ENCODE data around the gene SEPTIN8.

Gene SEPTIN8

GRCh38 chr5:132774896-132775295 lies 2.1 kb downstream of the SEPTIN8 start:
- no peak for TF ChIP-seq CTCF (conservative IDR thresholded peaks at IDR 0.05; ENCODE audit: low read depth, low read length)
- Histone ChIP-seq H2AFZ (ENCODE audit: low read depth) (no peak overlapping the region), H3K9ac (no peak overlapping the region), H3K4me1 (ENCODE audit: low read depth, poor library complexity, severe bottlenecking) (peaks cover 38% of the 10 kb centered on the region), H3K4me2 (no peak overlapping the region), H3K79me2 (ENCODE audit: insufficient read depth, low read depth) (peaks cover 4% of the 10 kb centered on the region; the same call in 1 of the 2 replicates), H3K36me3 (ENCODE audit: insufficient read depth) (no peaks in the 10 kb centered on the region), H3K27me3 (ENCODE audit: insufficient read depth, low read depth) (no peaks in the 10 kb centered on the region), H3K4me3 (IDR thresholded peaks at IDR 0.05; ENCODE audit: insufficient read depth, low read depth, low read length) (no peak overlapping the region), H3K27ac (no peak overlapping the region), H4K20me1 (ENCODE audit: insufficient read depth) (no peaks in the 10 kb centered on the region)

DNA sequence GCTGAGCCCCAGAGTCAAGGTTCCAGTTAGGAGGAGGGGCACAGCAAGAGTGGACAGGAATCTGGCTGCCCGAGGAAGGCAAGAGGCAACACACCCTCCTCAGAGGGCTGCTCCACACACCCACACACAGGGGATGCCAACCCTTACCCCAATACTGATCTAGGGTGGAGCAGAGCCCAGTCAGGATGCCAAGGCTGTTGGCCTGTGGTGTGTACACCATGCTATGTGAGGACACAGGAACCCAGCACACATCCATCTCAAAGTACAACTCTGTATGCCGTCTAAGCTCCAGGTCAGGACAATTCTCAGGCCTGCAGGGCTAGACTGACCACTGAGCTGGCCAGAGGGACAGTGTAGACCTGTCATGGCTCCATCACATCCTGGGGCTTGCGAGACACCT lies 2.6 kb downstream of the SEPTIN8 start:
- no peak for TF ChIP-seq CTCF (conservative IDR thresholded peaks at IDR 0.05; ENCODE audit: low read depth, low read length)
- Histone ChIP-seq H3K9ac (no peak overlapping the region), H4K20me1 (ENCODE audit: insufficient read depth) (no peaks in the 10 kb centered on the region), H3K4me2 (no peak overlapping the region), H3K4me1 (ENCODE audit: low read depth, poor library complexity, severe bottlenecking) (peaks cover 36% of the 10 kb centered on the region), H2AFZ (ENCODE audit: low read depth) (no peak overlapping the region), H3K36me3 (ENCODE audit: insufficient read depth) (no peaks in the 10 kb centered on the region), H3K4me3 (IDR thresholded peaks at IDR 0.05; ENCODE audit: insufficient read depth, low read depth, low read length) (no peak overlapping the region), H3K27me3 (ENCODE audit: insufficient read depth, low read depth) (no peaks in the 10 kb centered on the region), H3K27ac (no peak overlapping the region), H3K79me2 (ENCODE audit: insufficient read depth, low read depth) (peaks cover 4% of the 10 kb centered on the region; the same call in 1 of the 2 replicates)

GRCh38 chr5:132773601-132774355 lies 3.3 kb downstream of the SEPTIN8 start:
- Histone ChIP-seq H3K27me3 (ENCODE audit: insufficient read depth, low read depth) (no peaks in the 10 kb centered on the region), H4K20me1 (ENCODE audit: insufficient read depth) (no peaks in the 10 kb centered on the region), H3K4me2 (no peak overlapping the region), H3K4me3 (IDR thresholded peaks at IDR 0.05; ENCODE audit: insufficient read depth, low read depth, low read length) (no peak overlapping the region), H2AFZ (ENCODE audit: low read depth) (no peak overlapping the region), H3K79me2 (ENCODE audit: insufficient read depth, low read depth) (peaks cover 4% of the 10 kb centered on the region; the same call in 1 of the 2 replicates), H3K27ac (no peak overlapping the region), H3K36me3 (ENCODE audit: insufficient read depth) (no peaks in the 10 kb centered on the region), H3K4me1 (ENCODE audit: low read depth, poor library complexity, severe bottlenecking) (peaks cover 31% of the 10 kb centered on the region), H3K9ac (no peak overlapping the region)
- TF ChIP-seq CTCF (conservative IDR thresholded peaks at IDR 0.05; ENCODE audit: low read depth, low read length), result no peak

DNA sequence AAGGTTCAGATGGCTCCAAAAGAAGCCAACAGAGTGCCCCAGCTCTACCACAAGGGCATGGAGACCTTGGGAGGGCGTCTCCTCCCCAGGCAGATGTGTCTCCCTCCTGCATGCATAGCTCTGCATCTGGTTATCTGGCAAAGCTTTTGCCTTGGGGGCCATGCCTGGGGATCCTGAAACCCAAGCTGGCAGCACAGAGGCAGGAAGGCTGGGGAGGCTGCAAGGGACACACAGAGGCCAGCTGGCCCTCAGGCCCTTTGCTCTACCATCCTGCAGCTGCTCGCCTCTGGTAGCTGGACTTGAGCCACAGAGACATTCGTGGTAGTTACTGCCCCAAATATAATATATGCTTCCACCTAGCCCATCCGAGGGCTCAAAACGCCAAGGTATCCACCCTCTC lies 3.9 kb downstream of the SEPTIN8 start:
- Histone ChIP-seq H3K9ac (no peak overlapping the region), H3K4me2 (no peak overlapping the region), H3K27me3 (ENCODE audit: insufficient read depth, low read depth) (no peaks in the 10 kb centered on the region), H4K20me1 (ENCODE audit: insufficient read depth) (no peaks in the 10 kb centered on the region), H3K36me3 (ENCODE audit: insufficient read depth) (no peaks in the 10 kb centered on the region), H2AFZ (ENCODE audit: low read depth) (no peak overlapping the region), H3K4me3 (IDR thresholded peaks at IDR 0.05; ENCODE audit: insufficient read depth, low read depth, low read length) (no peak overlapping the region), H3K27ac (no peak overlapping the region), H3K79me2 (ENCODE audit: insufficient read depth, low read depth) (peaks cover 4% of the 10 kb centered on the region; the same call in 1 of the 2 replicates), H3K4me1 (ENCODE audit: low read depth, poor library complexity, severe bottlenecking) (peaks cover 24% of the 10 kb centered on the region)
- TF ChIP-seq CTCF (conservative IDR thresholded peaks at IDR 0.05; ENCODE audit: low read depth, low read length), result no peak
